ENCODE results near the gene DIPK1B.

DIPK1B gene

GRCh38 chr9:136720251-136720897 is 8.0 kb downstream of the DIPK1B start:
- Histone ChIP-seq H3K9me2 (replicated peaks; ENCODE audit: control insufficient read depth, low read length) (no peaks in the 10 kb centered on the region), H3K27me3 (ENCODE audit: control insufficient read depth, low read length) (no peaks in the 10 kb centered on the region), H3F3A (ENCODE audit: control insufficient read depth, insufficient read depth) (peaks cover 32% of the 10 kb centered on the region), H3K4me3 (ENCODE audit: low read length) (no peak overlapping the region), H3K4me1 (ENCODE audit: control insufficient read depth, low read length) (peaks cover 22% of the 10 kb centered on the region), H3K79me2 (ENCODE audit: control insufficient read depth, low read length) (peaks cover 4% of the 10 kb centered on the region), H3K27ac (ENCODE audit: low read depth, low read length) (no peak overlapping the region), H3K4me2 (ENCODE audit: low read length) (no peak overlapping the region), H3K9me3 (ENCODE audit: control insufficient read depth, insufficient read depth, low read length) (no peaks in the 10 kb centered on the region), H4K20me1 (ENCODE audit: control insufficient read depth, insufficient read depth, low read depth, low read length) (peaks cover under 1% of the 10 kb centered on the region; the same call in 1 of the 2 replicates), H3K36me3 (ENCODE audit: control insufficient read depth, low read length) (peaks cover 38% of the 10 kb centered on the region)
- no peak for TF ChIP-seq CTCF (IDR thresholded peaks at IDR 0.05; ENCODE audit: low read depth, low read length, poor library complexity, severe bottlenecking)
- TF ChIP-seq EZH2phosphoT487 (IDR thresholded peaks at IDR 0.05; ENCODE audit: borderline replicate concordance, low read length), result no peak

- peaks cover 9% of the 10 kb centered on the region for H3K79me2 ChIP-seq (ENCODE audit: control insufficient read depth, low read length)
- H3K4me3 ChIP-seq (ENCODE audit: low read length), result no peak overlapping the region
- no peak overlapping the region for H3K4me2 ChIP-seq (ENCODE audit: low read length)
- H3K27ac ChIP-seq (ENCODE audit: low read depth, low read length), result no peak overlapping the region
- H3K9me2 ChIP-seq (replicated peaks; ENCODE audit: control insufficient read depth, low read length), result no peaks in the 10 kb centered on the region
- peaks cover 28% of the 10 kb centered on the region for H3K4me1 ChIP-seq (ENCODE audit: control insufficient read depth, low read length)
- no peak for TF ChIP-seq EZH2phosphoT487 (IDR thresholded peaks at IDR 0.05; ENCODE audit: borderline replicate concordance, low read length)
- no peak for TF ChIP-seq CTCF (IDR thresholded peaks at IDR 0.05; ENCODE audit: low read depth, low read length, poor library complexity, severe bottlenecking)
- H3K36me3 ChIP-seq (ENCODE audit: control insufficient read depth, low read length), result peaks cover 43% of the 10 kb centered on the region
- peaks cover 6% of the 10 kb centered on the region for H4K20me1 ChIP-seq (ENCODE audit: control insufficient read depth, insufficient read depth, low read depth, low read length)
- H3K27me3 ChIP-seq (ENCODE audit: control insufficient read depth, low read length), result no peaks in the 10 kb centered on the region
- peaks cover 37% of the 10 kb centered on the region for H3F3A ChIP-seq (ENCODE audit: control insufficient read depth, insufficient read depth)
- no peaks in the 10 kb centered on the region for H3K9me3 ChIP-seq (ENCODE audit: control insufficient read depth, insufficient read depth, low read length)
Measured at GRCh38 chr9:136720898-136721338, 8.5 kb downstream of the DIPK1B start.

GRCh38 chr9:136721339-136722092 is 9.1 kb downstream of the DIPK1B start:
- Histone ChIP-seq H3K9me3 (ENCODE audit: control insufficient read depth, insufficient read depth, low read length) (no peaks in the 10 kb centered on the region), H4K20me1 (ENCODE audit: control insufficient read depth, insufficient read depth, low read depth, low read length) (peaks cover 12% of the 10 kb centered on the region), H3K4me3 (ENCODE audit: low read length) (no peak overlapping the region), H3K79me2 (ENCODE audit: control insufficient read depth, low read length) (peaks cover 15% of the 10 kb centered on the region), H3K27me3 (ENCODE audit: control insufficient read depth, low read length) (no peaks in the 10 kb centered on the region), H3K9me2 (replicated peaks; ENCODE audit: control insufficient read depth, low read length) (no peaks in the 10 kb centered on the region), H3K4me2 (ENCODE audit: low read length) (no peak overlapping the region), H3K27ac (ENCODE audit: low read depth, low read length) (no peak overlapping the region), H3K4me1 (ENCODE audit: control insufficient read depth, low read length) (peaks cover 34% of the 10 kb centered on the region), H3K36me3 (ENCODE audit: control insufficient read depth, low read length) (peaks cover 49% of the 10 kb centered on the region), H3F3A (ENCODE audit: control insufficient read depth, insufficient read depth) (peaks cover 43% of the 10 kb centered on the region)
- TF ChIP-seq CTCF (IDR thresholded peaks at IDR 0.05; ENCODE audit: low read depth, low read length, poor library complexity, severe bottlenecking) (no peak), EZH2phosphoT487 (IDR thresholded peaks at IDR 0.05; ENCODE audit: borderline replicate concordance, low read length) (no peak)
